Measurements from ENCODE around the gene PSME3IP1. TPM values are rescaled to one million over a fixed set of nuclear protein-coding genes. Genes with fewer than 3 reads are reported as not detected.
"Not testable (repeated sequence)": the region's sequence is repeated elsewhere in the genome, so short reads cannot be mapped to it uniquely, and the experiment has no call there.

PSME3IP1 gene
- total and polyA plus RNA-seq, 9 donors, result 38.0 to 147 (median 59.3) TPM

- intact Hi-C loops (cut with DNase I), result no loop called here
- Histone ChIP-seq H3K27ac (no peak overlapping the region), H3K36me3 (no peaks in the 10 kb centered on the region), H3K9me3 (no peaks in the 10 kb centered on the region), H3K4me1 (ENCODE audit: insufficient read depth) (no peaks in the 10 kb centered on the region), H3K4me3 (no peak overlapping the region), H3K27me3 (no peaks in the 10 kb centered on the region)
- TF ChIP-seq CTCF (IDR thresholded peaks at IDR 0.05) (no peak), EP300 (IDR thresholded peaks at IDR 0.05) (no peak), POLR2A (IDR thresholded peaks at IDR 0.05) (no peak)
- DNase-seq, result no peak
- 29 to 42% (median 36%) methylated on average over 10 of the region's 10 CpGs for WGBS, 3 donors
These were observed 73.3 kb downstream of the PSME3IP1 start for GRCh38 chr16:57112403-57113041.

GRCh38 chr16:57111420-57111819 lies 74.4 kb downstream of the PSME3IP1 start:
- no peak for DNase-seq
- Histone ChIP-seq H3K36me3 (no peaks in the 10 kb centered on the region), H3K27ac (no peak overlapping the region), H3K9me3 (no peaks in the 10 kb centered on the region), H3K4me1 (ENCODE audit: insufficient read depth) (no peaks in the 10 kb centered on the region), H3K27me3 (no peaks in the 10 kb centered on the region), H3K4me3 (no peak overlapping the region)
- 86 to 94% (median 94%) methylated on average over 2 of the region's 2 CpGs for WGBS, 3 donors
- TF ChIP-seq EP300 (IDR thresholded peaks at IDR 0.05) (no peak), POLR2A (IDR thresholded peaks at IDR 0.05) (no peak), CTCF (IDR thresholded peaks at IDR 0.05) (no peak)
- intact Hi-C loops (cut with DNase I), result no loop called here

DNA sequence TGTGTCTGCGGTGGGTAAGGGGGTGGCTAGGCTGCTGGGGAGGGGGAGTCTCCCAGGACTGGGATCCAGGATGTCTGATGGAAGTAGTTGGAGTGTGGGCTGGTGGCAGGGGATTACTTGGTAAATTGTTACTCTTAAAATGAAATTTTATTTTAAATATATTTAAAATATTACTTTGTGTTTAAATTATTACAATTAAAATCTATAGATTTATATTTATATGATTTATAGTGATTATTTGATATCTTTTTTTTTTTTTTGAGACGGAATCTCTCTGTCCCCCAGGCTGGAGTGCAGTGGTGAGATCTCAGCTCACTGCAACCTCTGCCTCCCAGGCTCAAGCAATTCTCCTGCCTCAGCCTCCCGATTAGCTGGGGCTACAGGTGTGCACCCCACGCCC lies 74.9 kb downstream of the PSME3IP1 start:
- WGBS, 3 donors, result 90 to 95% (median 93%) methylated on average over 4 of the region's 4 CpGs
- H3K36me3 ChIP-seq, result no peaks in the 10 kb centered on the region
- no peaks in the 10 kb centered on the region for H3K27me3 ChIP-seq
- H3K27ac ChIP-seq, result no peak overlapping the region
- TF ChIP-seq EP300 (IDR thresholded peaks at IDR 0.05), result no peak
- TF ChIP-seq POLR2A (IDR thresholded peaks at IDR 0.05), result no peak
- TF ChIP-seq CTCF (IDR thresholded peaks at IDR 0.05), result no peak
- no peak for DNase-seq
- H3K9me3 ChIP-seq, result no peaks in the 10 kb centered on the region
- H3K4me3 ChIP-seq, result no peak overlapping the region
- intact Hi-C loops (cut with DNase I), result no loop called here
- H3K4me1 ChIP-seq (ENCODE audit: insufficient read depth), result no peaks in the 10 kb centered on the region

GRCh38 chr16:57109259-57110105 lies 76.4 kb downstream of the PSME3IP1 start:
- H3K4me3 ChIP-seq; intact Hi-C loops (cut with DNase I); DNase-seq; H3K4me1 ChIP-seq (ENCODE audit: insufficient read depth); H3K36me3 ChIP-seq; H3K9me3 ChIP-seq; H3K27ac ChIP-seq; H3K27me3 ChIP-seq: not testable (repeated sequence)
- 84 to 86% (median 84%) methylated on average over 10 of the region's 10 CpGs for WGBS, 3 donors

DNA sequence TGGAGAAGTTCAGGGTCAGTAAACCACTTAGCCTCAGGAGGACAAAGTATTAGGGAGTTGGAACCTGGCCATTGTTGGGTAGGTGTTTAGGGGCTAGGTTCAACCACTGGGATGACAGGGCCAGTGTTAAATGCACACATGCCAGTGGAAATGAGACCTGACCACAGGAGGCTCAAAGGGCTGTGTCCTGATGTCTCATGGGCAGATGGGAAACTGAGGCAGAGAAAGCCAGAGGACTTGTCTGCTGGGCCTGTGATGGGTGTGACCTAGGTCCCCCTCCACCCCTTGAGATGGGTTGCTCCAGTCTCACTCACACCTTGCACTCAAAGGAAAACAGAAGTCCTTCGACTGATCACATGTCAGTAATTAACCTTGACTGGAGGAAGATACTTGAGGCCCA lies 77.4 kb downstream of the PSME3IP1 start:
- 68 to 81% (median 72%) methylated on average over 1 of the region's 1 CpG for WGBS, 3 donors
- intact Hi-C loops (cut with DNase I), result no loop called here
- no peak overlapping the region for H3K27ac ChIP-seq
- DNase-seq, result no peak
- no peaks in the 10 kb centered on the region for H3K9me3 ChIP-seq
- no peaks in the 10 kb centered on the region for H3K36me3 ChIP-seq
- H3K4me3 ChIP-seq, result no peak overlapping the region
- no peak for TF ChIP-seq CTCF (IDR thresholded peaks at IDR 0.05)
- TF ChIP-seq EP300 (IDR thresholded peaks at IDR 0.05), result no peak
- TF ChIP-seq POLR2A (IDR thresholded peaks at IDR 0.05), result no peak
- H3K27me3 ChIP-seq, result no peaks in the 10 kb centered on the region
- no peaks in the 10 kb centered on the region for H3K4me1 ChIP-seq (ENCODE audit: insufficient read depth)
